Measurements from ENCODE around the gene PNPLA5. TPM values are rescaled to one million over a fixed set of nuclear protein-coding genes. Genes with fewer than 3 reads are reported as not detected.

PNPLA5 gene
- total RNA-seq, 1 donor from 2014 or later: not detected

DNA sequence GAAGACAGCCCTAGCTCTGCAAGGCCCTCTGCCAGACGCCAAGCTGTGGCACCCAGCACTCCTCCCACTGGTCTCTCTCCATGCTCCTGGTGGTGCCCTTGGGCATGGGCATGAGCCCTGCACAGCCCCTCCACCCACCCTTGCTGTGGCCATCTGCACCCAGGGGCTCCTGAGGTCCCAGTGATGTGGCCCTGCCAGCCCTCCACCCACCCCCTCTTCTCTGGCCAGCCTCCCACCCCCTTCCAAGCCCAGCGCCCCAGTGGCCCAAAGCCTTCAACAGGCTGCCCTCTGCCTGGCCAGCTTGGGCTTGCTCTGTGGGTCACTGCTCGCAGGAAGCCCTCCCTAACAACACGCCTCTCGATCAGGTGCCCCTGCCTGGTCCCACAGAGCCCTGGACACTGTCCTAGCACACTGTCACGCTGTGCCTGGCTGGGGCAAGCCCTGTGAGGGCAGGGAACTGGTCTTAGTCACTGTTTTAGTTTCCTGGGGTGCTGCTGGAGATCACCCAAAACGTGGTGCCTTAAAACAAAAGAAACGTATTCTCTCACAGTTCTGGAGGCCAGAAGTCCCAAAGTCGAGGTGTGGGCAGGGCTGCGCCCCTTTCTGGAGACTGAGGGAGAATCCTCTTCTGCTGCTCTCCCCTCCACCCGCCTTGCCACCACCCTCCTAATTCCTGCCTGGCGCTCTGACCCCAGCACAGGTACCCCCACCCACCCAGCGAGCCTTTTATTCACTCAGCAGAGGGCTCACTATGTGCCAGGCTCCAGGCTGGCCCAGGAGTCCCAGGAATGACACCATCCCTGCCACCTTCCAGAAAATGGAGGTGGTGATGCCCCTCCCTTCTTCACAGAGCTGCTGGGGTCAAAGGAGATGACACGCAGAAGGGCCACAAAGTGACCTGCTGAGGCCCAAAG is 44.2 kb downstream of the PNPLA5 start:
- DNase-seq: no peak
- no peak for ATAC-seq (ENCODE audit: poor library complexity)
- intact Hi-C loops (cut with DNase I): no loop called here

DNA sequence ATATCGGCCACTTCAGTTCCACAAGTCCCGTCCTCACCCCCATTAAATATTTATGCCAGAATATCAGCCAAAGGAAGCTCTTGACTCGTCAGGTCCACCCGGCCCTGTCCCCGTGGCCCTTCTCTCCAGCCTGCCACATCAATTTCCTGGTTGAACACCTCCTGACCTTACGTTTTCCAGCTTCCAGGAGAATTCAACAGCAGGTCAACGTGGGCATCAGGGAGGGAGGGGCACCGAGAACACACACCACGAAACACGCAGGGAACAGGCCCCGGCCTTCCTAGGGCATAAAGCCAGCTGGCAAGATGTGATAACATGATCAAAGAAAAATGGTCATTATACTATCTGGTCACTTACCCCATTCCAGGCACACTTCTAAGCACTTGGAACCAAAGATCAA is 44.8 kb downstream of the PNPLA5 start:
- DNase-seq: no peak
- intact Hi-C loops (cut with DNase I): no loop called here
- no peak for ATAC-seq (ENCODE audit: poor library complexity)

DNA sequence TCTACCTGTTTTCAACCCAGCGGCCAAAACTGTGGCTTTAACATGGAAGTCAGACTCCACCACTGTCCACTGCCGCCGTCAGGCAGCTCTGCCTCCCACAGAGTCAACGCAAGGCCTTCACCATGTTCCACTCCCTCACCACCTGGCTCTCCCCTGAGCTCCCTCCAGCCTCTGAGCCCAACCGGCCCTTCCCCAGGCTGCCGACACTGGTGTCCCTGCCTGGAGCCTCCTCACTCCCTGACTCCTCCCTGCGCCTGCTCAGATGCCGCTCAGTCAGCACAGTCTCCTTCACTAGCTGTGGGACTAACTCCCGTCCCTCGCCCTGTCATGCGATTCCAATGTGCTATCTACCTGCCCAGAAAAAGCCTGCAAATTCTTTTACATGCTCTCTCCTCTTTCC is 45.8 kb downstream of the PNPLA5 start:
- ATAC-seq (ENCODE audit: poor library complexity) (no peak), DNase-seq (no peak)
- intact Hi-C loops (cut with DNase I): no loop called here

GRCh38 chr22:43844560-43845545 is 47.0 kb downstream of the PNPLA5 start:
- intact Hi-C loops (cut with DNase I): no loop called here
- no peak for DNase-seq
- ATAC-seq (ENCODE audit: poor library complexity): no peak

GRCh38 chr22:43843783-43844530 is 47.9 kb downstream of the PNPLA5 start:
- ATAC-seq (ENCODE audit: poor library complexity) (no peak), DNase-seq (no peak)
- intact Hi-C loops (cut with DNase I): no loop called here

DNA sequence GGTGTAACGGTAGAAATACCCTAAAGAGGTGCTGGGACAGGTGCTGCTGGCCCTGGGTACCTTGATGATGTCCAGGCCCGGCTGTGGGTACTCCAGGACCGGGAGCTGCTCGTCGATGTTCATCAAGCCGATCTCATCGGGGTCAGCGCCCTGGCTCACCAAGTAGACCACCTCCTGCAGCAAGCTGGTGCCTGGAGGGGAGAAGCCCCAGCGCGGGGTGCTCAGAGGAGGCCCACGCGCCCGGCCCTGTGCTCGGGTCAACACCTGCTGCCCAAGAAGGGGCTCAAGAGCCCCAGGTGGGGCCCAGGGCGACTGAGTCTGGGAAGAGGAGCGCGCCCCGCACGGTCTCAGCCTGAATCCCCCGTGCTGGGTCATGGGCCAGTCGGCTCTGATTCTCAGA is 50.1 kb downstream of the PNPLA5 start:
- ATAC-seq (ENCODE audit: poor library complexity) (no peak), DNase-seq (peak; percentile 32)
- intact Hi-C loops (cut with DNase I): no loop called here

GRCh38 chr22:43840851-43841250 is 51.0 kb downstream of the PNPLA5 start:
- no peak for ATAC-seq (ENCODE audit: poor library complexity)
- no peak for DNase-seq
- intact Hi-C loops (cut with DNase I): no loop called here

DNA sequence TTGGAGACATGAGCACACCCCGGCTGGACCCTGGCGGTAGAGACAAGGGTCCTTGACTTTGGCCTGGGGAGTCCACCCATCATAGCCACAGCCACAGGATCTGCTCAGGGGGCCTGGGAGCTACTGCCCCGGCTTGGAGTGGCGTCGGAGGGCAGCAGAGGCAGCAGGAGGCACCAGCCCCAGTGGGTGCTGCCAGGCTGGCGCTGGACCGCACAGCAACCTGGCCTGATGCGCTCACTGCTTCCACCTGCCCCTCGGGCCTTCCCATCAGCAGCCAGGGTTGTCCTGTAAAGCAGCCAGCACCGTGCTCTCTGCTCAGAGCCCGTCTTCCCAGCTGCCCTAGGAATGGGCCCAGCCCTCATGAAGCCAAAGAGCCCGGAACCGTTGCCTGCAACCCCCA is 51.4 kb downstream of the PNPLA5 start:
- ATAC-seq (ENCODE audit: poor library complexity) (no peak), DNase-seq (no peak)
- intact Hi-C loops (cut with DNase I): no loop called here

- intact Hi-C loops (cut with DNase I): no loop called here
- ATAC-seq (ENCODE audit: poor library complexity) (no peak), DNase-seq (no peak)
These were observed 52.0 kb downstream of the PNPLA5 start for GRCh38 chr22:43839781-43840180.

DNA sequence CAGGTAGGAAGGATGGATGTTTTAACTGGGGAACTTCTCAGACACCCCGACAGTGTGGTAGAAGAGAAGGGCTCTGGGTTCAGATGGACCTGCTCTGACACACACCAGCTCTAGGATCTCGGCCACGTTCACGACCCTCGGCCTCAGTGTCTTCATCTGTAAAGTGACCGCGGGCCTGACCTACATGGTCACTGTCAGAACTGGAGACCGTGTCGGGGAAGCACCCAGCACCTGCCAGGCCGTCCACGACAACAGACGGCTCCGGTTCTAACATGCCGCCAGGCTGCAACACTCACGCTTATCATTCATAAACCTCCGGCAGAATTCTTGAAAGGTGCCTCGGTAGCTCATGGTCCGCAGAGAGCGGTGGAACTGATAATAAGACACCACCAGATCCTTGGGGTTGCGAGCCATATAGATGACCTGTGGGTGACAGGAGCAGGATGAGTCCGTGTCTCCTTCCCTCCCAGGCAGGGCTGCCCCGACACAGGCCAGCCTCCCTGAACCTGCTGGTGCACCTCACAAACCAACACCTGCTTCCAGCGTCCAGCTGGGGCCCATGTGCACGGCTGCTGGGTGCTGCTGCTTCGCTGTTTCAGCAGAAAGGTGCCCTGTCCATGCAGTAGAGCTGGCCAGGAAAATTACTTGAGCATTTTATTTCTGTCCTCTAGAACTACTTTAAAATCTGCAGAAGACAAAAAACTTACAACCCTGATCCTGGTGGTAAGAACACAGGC is 53.1 kb downstream of the PNPLA5 start:
- DNase-seq (peak; percentile 17), ATAC-seq (ENCODE audit: poor library complexity) (no peak)
- intact Hi-C loops (cut with DNase I): no loop called here

GRCh38 chr22:43838161-43838560 is 53.7 kb downstream of the PNPLA5 start:
- intact Hi-C loops (cut with DNase I): no loop called here
- DNase-seq (peak; percentile 24), ATAC-seq (ENCODE audit: poor library complexity) (no peak)

- no peak for ATAC-seq (ENCODE audit: poor library complexity)
- peak; percentile 17 for DNase-seq
- intact Hi-C loops (cut with DNase I): no loop called here
These were observed 54.1 kb downstream of the PNPLA5 start for GRCh38 chr22:43837666-43838065.

DNA sequence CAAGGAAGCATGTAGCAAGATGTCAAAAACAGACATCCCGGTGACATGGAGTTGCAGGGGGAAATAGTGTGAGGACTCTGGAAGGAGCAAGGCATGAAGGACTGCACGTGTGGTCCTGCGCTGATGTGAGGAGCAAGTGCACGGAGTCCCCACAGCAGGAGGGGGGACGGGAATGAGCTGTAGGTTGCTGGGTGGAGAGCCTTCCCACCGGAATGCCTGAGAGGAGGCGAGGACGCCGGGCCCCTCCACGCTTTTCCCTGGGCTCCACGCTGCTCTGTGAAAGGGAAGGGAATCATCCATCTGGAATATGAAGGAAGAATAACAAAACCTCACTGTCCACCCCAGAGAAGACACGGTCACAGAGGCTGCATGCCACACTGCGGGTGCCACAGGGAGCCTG is 56.1 kb downstream of the PNPLA5 start:
- DNase-seq (no peak), ATAC-seq (ENCODE audit: poor library complexity) (no peak)
- intact Hi-C loops (cut with DNase I): no loop called here

DNA sequence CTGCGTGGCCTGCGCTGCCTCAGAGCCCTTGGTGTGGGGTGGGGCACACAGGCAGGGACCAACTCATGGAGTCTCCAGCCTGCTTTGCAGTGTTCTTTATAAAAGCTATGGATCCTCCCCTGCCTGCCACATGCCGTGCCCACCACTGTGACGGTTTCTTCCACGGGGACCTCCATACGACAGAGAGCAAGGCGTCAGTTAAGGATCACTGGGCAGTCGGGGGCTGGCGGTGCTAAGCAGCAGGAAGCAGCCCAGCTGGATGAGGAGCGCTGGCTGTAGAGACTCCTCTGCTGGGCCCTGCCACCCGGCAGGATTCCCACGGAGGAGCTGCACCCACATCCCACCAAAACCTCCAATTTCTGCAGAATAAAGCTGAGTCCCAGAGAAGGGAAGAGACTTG is 56.6 kb downstream of the PNPLA5 start:
- intact Hi-C loops (cut with DNase I): no loop called here
- no peak for ATAC-seq (ENCODE audit: poor library complexity)
- DNase-seq: no peak

GRCh38 chr22:43833286-43834240 is 58.2 kb downstream of the PNPLA5 start:
- DNase-seq: no peak
- ATAC-seq (ENCODE audit: poor library complexity): no peak
- intact Hi-C loops (cut with DNase I): no loop called here

GRCh38 chr22:43832393-43833265 is 59.2 kb downstream of the PNPLA5 start:
- no peak for ATAC-seq (ENCODE audit: poor library complexity)
- DNase-seq: no peak
- intact Hi-C loops (cut with DNase I): no loop called here

Measured in Right ventricle myocardium superior (tissue), 1 donor.